ENCODE data around the gene IDH1. TPM values are rescaled to one million over a fixed set of nuclear protein-coding genes. Genes with fewer than 3 reads are reported as not detected.
A peak's percentile ranks its signal among the peaks of the same experiment; 100 is the strongest.

IDH1 gene
- total RNA-seq, 3 donors from 2014 or later (not counting 1 experiment from before 2014, with no cell fraction given), result 6.8 to 15.2 (median 12.2) TPM

GRCh38 chr2:208256192-208256782 is 1.4 kb upstream of the IDH1 start:
- Histone ChIP-seq H3K36me3 (ENCODE audit: control insufficient read depth, insufficient read depth, low read length) (peaks cover 12% of the 10 kb centered on the region), H3K9me3 (ENCODE audit: control insufficient read depth, insufficient read depth, low read length) (no peaks in the 10 kb centered on the region), H3K27ac (ENCODE audit: low read length) (no peak overlapping the region), H3K27me3 (ENCODE audit: control insufficient read depth, insufficient read depth, low read length) (no peaks in the 10 kb centered on the region), H3K4me3 (ENCODE audit: low read length) (no peak overlapping the region), H3K4me1 (ENCODE audit: control insufficient read depth, insufficient read depth, low read length) (peaks cover 20% of the 10 kb centered on the region)
- DNase-seq (peak in 1 of 2 donors; percentile 29), ATAC-seq (no peak)
- H3K27ac Mint-ChIP-seq, result peak overlapping the region in 1 of 2 donors; percentile 66
- peaks cover 30 to 32% of the 10 kb centered on the region in 2 donors for H3K4me1 Mint-ChIP-seq
- WGBS (ENCODE audit: insufficient coverage), result 66% methylated on average over 9 of the region's 10 CpGs
- no peak for TF ChIP-seq CTCF (IDR thresholded peaks at IDR 0.05)
- H3K36me3 Mint-ChIP-seq, result peaks cover 8% of the 10 kb centered on the region
- intact Hi-C loops (cut with micrococcal nuclease), result no loop called here
- H3K4me3 Mint-ChIP-seq, result peak overlapping the region; percentile 98
- H3K9me3 Mint-ChIP-seq, result no peaks in the 10 kb centered on the region
- H3K27me3 Mint-ChIP-seq (ENCODE audit: low read depth in 2 of 2), result peaks cover 6 to 7% of the 10 kb centered on the region in 2 donors

GRCh38 chr2:208255557-208256106 is 761 bp upstream of the IDH1 start:
- peak overlapping the region; percentile 66 to 86 for H3K27ac Mint-ChIP-seq
- peak overlapping the region; percentile 96 for H3K4me3 ChIP-seq (ENCODE audit: low read length)
- 47% methylated on average over 13 of the region's 13 CpGs for WGBS (ENCODE audit: insufficient coverage)

GRCh38 chr2:208254118-208254870 is 577 bp downstream of the IDH1 start:
- Histone ChIP-seq H3K4me1 (ENCODE audit: control insufficient read depth, insufficient read depth, low read length) (peaks cover 20% of the 10 kb centered on the region), H3K36me3 (ENCODE audit: control insufficient read depth, insufficient read depth, low read length) (peaks cover 24% of the 10 kb centered on the region), H3K27me3 (ENCODE audit: control insufficient read depth, insufficient read depth, low read length) (no peaks in the 10 kb centered on the region), H3K27ac (ENCODE audit: low read length) (peak overlapping the region; percentile 19), H3K9me3 (ENCODE audit: control insufficient read depth, insufficient read depth, low read length) (no peaks in the 10 kb centered on the region), H3K4me3 (ENCODE audit: low read length) (peak overlapping the region; percentile 96)
- under 1% methylated on average over 36 of the region's 36 CpGs for WGBS (ENCODE audit: insufficient coverage)
- DNase-seq, result peak; percentile 74 to 91
- Mint-ChIP-seq H3K4me3 (peak overlapping the region; percentile 98), H3K4me1 (peaks cover 30 to 32% of the 10 kb centered on the region in 2 donors), H3K9me3 (no peaks in the 10 kb centered on the region), H3K27me3 (ENCODE audit: low read depth in 2 of 2) (peaks cover under 1 to 2% of the 10 kb centered on the region in 2 donors), H3K36me3 (peaks cover 12% of the 10 kb centered on the region), H3K27ac (peak overlapping the region; percentile 66 to 86)
- ATAC-seq, result peak; percentile 71 to 83 (median 72)
- intact Hi-C loops (cut with micrococcal nuclease), result loop anchor here (1.0 kb wide), 2 partner anchors 12 to 79 kb away; partner anchors contain the start of gene PIKFYVE
- peak; percentile 70 for TF ChIP-seq CTCF (IDR thresholded peaks at IDR 0.05)

More at GRCh38 chr2:208255557-208256106, 761 bp upstream of the IDH1 start:
- no peaks in the 10 kb centered on the region for H3K9me3 ChIP-seq (ENCODE audit: control insufficient read depth, insufficient read depth, low read length)
- no peak for ATAC-seq
- H3K27ac ChIP-seq (ENCODE audit: low read length), result peak overlapping the region; percentile 39
- DNase-seq, result no peak
- H3K36me3 Mint-ChIP-seq, result peaks cover 8% of the 10 kb centered on the region
- no peaks in the 10 kb centered on the region for H3K9me3 Mint-ChIP-seq
- no peaks in the 10 kb centered on the region for H3K27me3 ChIP-seq (ENCODE audit: control insufficient read depth, insufficient read depth, low read length)
- H3K36me3 ChIP-seq (ENCODE audit: control insufficient read depth, insufficient read depth, low read length), result peaks cover 15% of the 10 kb centered on the region
- TF ChIP-seq CTCF (IDR thresholded peaks at IDR 0.05), result no peak
- intact Hi-C loops (cut with micrococcal nuclease), result no loop called here
- H3K4me1 Mint-ChIP-seq, result peaks cover 30 to 32% of the 10 kb centered on the region in 2 donors
- peaks cover 6 to 7% of the 10 kb centered on the region in 2 donors for H3K27me3 Mint-ChIP-seq (ENCODE audit: low read depth in 2 of 2)
- H3K4me1 ChIP-seq (ENCODE audit: control insufficient read depth, insufficient read depth, low read length), result peaks cover 20% of the 10 kb centered on the region
- H3K4me3 Mint-ChIP-seq, result peak overlapping the region; percentile 98

Data from natural killer cell (primary cell).